Ammon's horn (tissue), 1 donor: ENCODE data around the gene KLHL1.

ENCODE experiments used
- DNase-seq: peaks from one replicate; pipeline ENCODE4 v3.0.0-alpha.2; 2016; ENCODE audit warnings: low spot score

KLHL1 gene

DNA sequence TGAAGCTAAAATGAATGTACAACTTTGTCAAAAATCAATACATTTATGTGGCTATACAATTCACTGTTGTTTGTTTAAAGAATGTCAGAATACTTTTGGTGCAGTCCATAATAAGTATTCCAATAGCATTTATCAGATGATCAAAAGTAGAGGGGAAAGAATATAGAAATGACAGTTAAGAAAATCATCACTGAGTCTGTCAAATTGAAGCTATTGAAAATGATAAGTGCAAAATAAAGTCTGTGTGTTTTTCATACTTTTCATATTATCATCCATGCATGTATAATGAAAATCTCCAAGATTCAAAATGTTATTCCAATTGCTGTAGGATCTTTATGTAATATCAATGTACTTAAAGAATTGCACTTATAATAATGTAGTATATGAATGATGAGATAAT is 93.9 kb downstream of the KLHL1 start:
- DNase-seq = no peak

- no peak for DNase-seq
Observed at GRCh38 chr13:69999875-70000274, 108.4 kb downstream of the KLHL1 start.

DNA sequence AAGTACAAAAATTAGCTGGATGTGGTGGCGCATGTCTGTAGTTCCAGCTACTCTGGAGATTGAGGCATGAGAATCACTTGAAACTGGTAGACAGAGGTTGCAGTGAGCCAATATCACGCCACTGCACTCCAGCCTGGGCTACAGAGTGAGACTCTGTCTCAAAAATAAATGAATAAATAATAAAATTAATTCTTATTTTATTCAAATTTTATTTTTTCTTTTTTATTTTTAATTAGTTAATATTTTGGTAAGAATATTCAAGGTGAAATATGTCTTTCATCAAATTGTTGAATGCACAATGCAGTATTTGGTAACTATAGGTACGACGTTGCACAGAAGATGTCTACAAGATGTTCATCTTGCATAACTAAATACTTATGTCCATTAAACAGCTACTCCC is 111.2 kb downstream of the KLHL1 start:
- DNase-seq = no peak

- no peak for DNase-seq
Observed at GRCh38 chr13:69980799-69981198, 127.5 kb downstream of the KLHL1 start.

- DNase-seq = no peak
Observed at GRCh38 chr13:69975496-69975895, 132.8 kb downstream of the KLHL1 start.

- DNase-seq = no peak
Observed at GRCh38 chr13:69970520-69970919, 137.7 kb downstream of the KLHL1 start.

DNA sequence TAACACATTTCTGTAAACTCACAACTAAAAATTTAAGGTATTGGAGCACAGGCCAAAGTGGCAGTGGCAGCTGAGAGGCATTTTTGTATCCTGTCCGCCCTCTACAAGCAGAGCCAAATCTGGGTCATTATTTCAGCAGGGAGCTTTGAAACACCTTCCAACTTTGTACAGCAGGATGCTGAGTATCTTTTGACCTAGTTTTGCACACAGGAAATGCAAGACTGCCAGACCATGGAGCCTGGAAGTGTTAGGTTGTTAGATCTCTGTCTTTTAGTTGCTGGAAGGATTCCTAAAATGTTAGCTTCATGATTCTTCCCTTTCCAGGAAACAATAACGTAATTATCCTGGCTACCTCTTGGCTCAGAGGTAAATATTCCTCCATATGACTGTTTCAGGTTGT is 149.2 kb downstream of the KLHL1 start:
- no peak for DNase-seq

- DNase-seq = no peak
Observed at GRCh38 chr13:69956839-69957238, 151.4 kb downstream of the KLHL1 start.

GRCh38 chr13:69956349-69956748 is 151.9 kb downstream of the KLHL1 start:
- DNase-seq = no peak

- DNase-seq = no peak
Observed at GRCh38 chr13:69955271-69955670, 153.0 kb downstream of the KLHL1 start.

DNA sequence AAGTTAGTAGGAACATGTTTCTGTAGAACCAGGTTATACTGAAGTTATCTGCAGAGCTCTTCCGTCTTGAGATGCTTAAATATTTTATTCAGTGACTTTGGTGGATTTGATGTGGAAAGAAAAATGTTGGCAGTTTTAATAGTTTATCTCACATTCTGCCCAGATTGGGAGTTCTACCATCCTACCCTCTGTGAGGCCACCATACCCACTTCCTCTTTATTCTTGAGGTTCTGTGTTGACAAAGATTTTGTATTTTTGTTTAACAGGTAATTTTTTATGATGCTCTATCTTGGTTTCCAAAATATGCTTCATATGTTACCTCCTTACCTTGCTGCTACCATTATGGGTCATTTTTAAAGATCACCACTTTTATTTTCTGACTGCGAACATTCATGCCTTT is 156.8 kb downstream of the KLHL1 start:
- no peak for DNase-seq

DNA sequence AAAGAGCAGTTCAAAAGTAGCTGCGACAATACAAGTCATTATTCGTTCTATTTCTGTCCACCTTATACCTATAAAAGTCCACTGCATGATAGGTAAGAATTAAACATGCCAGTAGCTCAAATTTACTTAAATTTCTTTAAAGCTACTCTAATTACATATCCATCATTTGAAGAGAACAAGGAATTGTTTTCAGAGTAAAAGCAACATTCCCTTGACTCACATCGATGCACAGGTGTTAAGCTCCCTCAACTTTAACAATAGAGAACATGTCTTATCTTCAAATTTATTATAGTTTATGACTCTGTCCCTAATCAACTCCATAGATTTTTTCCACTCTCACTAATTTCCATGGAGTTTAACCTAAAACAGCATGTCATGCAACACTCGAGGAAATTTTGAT is 158.1 kb downstream of the KLHL1 start:
- DNase-seq = no peak

DNA sequence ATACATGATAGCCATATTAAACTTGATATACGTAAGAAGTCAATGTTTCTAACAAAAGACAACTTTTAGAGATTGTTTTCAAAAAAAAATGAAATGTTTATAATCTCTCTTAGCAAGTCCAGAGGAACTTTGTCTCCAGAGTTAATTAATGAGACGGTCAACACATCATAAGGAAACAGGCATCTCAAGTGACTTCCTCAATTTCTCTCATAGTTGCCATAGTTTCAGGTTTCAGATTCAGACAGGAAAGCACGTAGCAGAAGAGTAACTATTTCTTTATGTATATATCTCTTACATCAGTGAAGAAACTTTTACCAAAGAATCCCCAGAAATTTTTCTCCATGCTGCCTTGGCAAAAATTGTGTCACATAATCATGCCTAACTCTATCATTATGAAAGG is 160.2 kb downstream of the KLHL1 start:
- no peak for DNase-seq

DNA sequence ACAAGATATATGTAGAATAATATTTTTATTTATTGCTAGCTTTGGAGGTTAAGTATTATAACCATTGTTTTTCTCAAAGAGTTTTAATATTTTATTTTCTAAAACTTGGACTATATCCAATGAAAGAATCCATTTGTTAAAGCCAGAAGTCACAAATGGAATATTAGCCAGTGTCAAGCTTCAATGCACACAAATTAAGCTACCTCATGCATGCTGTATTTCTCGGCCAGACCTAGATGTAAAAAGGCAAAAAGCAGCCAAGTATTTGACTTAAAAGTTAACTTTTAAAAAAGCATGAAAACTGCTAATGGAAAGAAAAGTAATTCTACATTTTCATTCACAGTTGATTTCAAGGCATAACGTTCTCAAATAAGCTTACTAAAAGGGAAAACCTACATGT is 160.7 kb downstream of the KLHL1 start:
- DNase-seq = no peak

DNA sequence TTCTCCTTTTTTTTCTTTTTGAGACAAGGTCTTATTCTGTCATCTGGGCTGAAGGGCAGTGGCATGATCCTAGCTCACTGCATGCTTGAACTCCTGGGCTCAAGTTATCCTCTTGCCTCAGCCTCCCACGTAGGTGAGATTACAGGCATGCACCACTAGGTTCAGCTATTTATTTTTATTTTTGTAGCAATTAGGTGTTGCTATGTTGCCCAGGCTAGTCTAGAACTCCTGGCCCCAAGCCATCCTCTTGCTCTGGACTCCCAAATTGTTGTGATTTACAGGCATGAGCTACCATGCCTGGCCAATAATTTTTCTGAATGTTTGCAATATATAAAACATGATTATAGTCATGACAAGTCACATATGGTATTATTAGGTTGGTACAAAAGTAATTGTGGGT is 161.7 kb downstream of the KLHL1 start:
- DNase-seq = no peak

- DNase-seq = no peak
Observed at GRCh38 chr13:69935043-69935442, 173.2 kb downstream of the KLHL1 start.

- DNase-seq = no peak
Observed at GRCh38 chr13:69928262-69928661, 180.0 kb downstream of the KLHL1 start.

DNA sequence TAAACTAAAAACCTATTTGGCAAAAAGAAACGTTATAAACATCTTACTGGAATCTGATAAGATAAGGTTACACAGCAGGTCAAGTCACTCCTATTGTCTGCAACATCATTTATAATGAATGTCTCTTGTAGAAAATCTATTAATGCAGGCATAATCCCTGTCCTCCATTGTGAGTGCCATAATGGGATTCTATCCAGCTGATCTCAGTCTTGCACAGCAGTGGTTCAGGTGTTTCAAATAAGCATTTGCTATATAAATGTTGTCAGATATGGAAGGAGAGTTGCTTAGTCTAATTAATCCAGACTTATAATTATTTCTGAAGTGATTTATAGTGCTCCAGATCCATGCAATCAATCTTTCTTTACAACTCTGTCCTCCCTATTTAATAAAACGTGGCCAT is 187.1 kb downstream of the KLHL1 start:
- no peak for DNase-seq

DNA sequence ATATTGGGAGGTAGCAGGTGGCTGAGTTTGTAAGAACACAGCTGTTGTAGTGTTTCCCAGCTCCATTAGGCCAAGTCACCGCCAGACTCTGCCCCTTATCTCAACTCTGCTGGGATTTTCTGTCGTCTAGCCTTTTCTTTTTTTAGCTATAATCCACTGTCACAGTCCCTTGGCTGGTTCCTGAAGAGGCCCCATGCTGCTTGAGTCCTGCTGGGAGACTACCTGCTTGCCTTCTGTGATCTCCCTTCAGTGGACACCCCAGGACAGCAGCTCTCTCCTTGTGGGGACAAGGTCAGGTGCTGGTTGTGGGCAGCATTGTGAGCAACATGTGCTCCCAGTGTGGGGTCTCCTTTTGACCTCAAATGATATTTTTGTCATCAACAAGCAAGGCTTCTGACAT is 195.6 kb downstream of the KLHL1 start:
- no peak for DNase-seq

DNA sequence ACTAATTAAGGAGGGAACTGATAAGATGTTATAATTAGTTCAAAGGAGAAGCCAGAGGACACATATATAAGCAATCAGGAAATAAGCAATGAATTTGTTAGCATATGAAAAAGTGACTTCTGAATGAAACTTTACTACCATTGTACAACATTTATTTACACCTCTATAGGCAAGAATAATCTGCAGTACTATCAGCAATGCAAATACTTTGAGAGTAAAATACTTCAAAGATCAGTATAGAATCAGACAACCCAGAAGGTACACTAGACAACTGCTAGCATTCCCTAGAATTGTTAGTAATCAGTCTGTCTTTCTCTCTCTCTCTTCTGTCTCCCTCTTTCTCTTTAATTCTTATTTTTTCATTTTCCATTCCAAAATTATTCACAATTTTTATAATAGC is 197.5 kb downstream of the KLHL1 start:
- DNase-seq = no peak

DNA sequence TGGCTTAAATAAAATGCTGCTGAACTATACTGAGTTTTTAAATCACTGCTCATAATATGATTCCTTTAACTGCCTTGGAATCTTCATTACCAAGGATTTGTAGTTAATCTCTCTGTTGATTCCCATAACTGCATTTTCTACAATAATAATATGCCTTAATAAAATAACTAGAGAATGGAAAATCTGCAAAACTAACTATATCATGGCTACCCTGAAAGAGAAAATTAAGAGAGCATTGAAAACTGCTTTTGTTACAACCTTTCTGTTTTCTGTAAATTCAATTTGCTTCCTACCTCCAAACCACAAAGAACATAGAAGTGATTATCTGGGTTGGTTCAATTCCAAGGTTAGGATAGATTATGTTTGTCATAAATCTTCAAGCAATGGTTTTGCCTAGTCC is 203.5 kb downstream of the KLHL1 start:
- DNase-seq = no peak

- no peak for DNase-seq
Observed at GRCh38 chr13:69903081-69903480, 205.2 kb downstream of the KLHL1 start.

DNA sequence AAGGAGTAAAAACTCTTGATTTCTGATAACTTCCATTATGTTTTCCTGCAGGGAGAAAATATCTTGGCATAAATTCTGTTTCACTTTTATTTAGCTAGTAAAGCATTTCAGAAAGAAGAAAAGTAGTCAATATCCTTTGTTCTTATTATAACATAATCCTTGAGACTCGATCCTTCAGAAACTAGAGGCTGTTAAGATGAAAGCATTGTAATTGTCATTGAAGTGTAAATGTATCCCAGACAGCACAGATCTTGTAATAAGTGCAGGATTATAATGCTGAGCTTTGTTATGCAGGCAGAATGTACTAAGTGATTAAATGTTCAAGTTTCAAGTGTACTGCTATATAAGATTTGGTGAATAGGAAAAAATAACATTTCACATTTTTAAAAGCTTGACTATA is 225.8 kb downstream of the KLHL1 start:
- no peak for DNase-seq

DNA sequence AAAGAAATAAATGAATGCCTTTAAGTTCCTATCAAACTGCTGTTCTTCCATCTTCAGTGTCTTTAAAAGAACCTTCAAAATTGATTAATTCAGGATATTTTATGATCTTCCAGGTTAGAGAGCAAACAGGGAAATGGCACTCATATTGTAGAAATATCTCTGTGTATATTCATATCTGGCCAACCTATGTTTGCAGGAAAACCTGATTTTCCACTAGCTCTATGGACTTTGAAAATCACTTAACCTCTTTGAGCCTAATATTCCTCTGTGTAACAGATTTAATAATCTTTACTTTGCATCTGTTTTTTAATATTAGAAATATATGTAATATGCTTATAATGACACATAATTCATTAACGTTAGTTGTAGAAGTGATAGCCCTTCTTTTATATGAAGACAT is 228.3 kb downstream of the KLHL1 start:
- DNase-seq = no peak

DNA sequence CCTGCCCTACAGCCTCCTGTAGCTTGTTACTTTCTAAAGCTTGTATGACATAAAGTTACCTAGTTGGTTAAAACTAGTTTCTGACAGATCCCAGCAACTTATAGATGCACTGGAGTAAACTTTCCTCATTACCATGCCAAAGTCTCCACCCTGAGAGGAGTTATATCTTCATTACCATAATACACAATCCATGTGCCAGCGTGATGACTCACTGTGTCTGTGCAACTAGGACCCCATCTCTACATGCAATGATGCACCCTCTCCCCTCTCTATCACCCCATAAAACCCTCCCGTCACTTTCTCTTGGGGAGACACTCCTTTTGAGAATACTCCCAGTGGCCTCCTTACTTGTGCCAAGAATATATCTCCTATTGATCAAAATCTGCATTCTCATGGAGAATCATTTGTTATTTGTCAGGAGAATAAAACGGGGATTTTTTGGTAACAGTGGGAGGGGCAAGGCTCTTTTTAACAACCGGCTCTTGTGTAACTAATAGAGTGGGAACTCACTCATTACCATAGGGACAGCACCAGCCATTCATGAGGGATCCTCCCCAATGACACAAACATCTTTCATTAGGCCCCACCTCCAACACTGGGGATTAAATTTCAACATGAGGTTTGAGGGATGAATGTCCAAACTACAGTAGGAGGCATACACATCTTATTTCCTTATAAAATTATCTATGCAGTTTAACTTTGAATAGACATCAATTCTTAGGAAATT is 235.8 kb downstream of the KLHL1 start:
- no peak for DNase-seq
